ENCODE data around the gene FHOD3.

FHOD3 gene

GRCh38 chr18:36296650-36297416, 680 bp upstream of the FHOD3 start:
- DNase-seq: no peak

- no peak for DNase-seq
Measured at GRCh38 chr18:36298126-36298741, 721 bp downstream of the FHOD3 start.

- DNase-seq: no peak
Measured at GRCh38 chr18:36299015-36299414, 1.5 kb downstream of the FHOD3 start.

- DNase-seq: no peak
Measured at GRCh38 chr18:36300211-36300610, 2.7 kb downstream of the FHOD3 start.

GRCh38 chr18:36301884-36302283, 4.4 kb downstream of the FHOD3 start:
- no peak for DNase-seq

GRCh38 chr18:36302676-36303075, 5.2 kb downstream of the FHOD3 start:
- DNase-seq: no peak

- no peak for DNase-seq
Measured at GRCh38 chr18:36303211-36303844, 5.8 kb downstream of the FHOD3 start.

- no peak for DNase-seq
Measured at GRCh38 chr18:36304723-36305122, 7.2 kb downstream of the FHOD3 start.

GRCh38 chr18:36305375-36305774, 7.9 kb downstream of the FHOD3 start:
- DNase-seq: no peak

- DNase-seq: no peak
Measured at GRCh38 chr18:36307513-36307912, 10.0 kb downstream of the FHOD3 start.

- DNase-seq: no peak
Measured at GRCh38 chr18:36308711-36309435, 11.4 kb downstream of the FHOD3 start.

- DNase-seq: no peak
Measured at GRCh38 chr18:36309436-36310391, 12.2 kb downstream of the FHOD3 start.

GRCh38 chr18:36311026-36311570, 13.6 kb downstream of the FHOD3 start:
- DNase-seq: no peak

- no peak for DNase-seq
Measured at GRCh38 chr18:36312806-36313395, 15.4 kb downstream of the FHOD3 start.

- DNase-seq: no peak
Measured at GRCh38 chr18:36314098-36314497, 16.6 kb downstream of the FHOD3 start.

GRCh38 chr18:36314754-36315153, 17.2 kb downstream of the FHOD3 start:
- no peak for DNase-seq

GRCh38 chr18:36315736-36316135, 18.2 kb downstream of the FHOD3 start:
- DNase-seq: no peak

- DNase-seq: no peak
Measured at GRCh38 chr18:36316246-36316645, 18.7 kb downstream of the FHOD3 start.

- no peak for DNase-seq
Measured at GRCh38 chr18:36321658-36322407, 24.3 kb downstream of the FHOD3 start.

GRCh38 chr18:36322408-36322728, 24.9 kb downstream of the FHOD3 start:
- no peak for DNase-seq

GRCh38 chr18:36322734-36323133, 25.2 kb downstream of the FHOD3 start:
- no peak for DNase-seq
